Prostate gland (tissue), 2 donors: ENCODE data around the gene PHF8.

Experiments
- CTCF ChIP-seq, 4 experiments: fragments of 200-600 bp in 2 of 4; fragments of 450-650 bp in 2 of 4; sonication (generic) in 2 of 4; IDR thresholded peaks; 1 replicate in 3 of 4; 2 replicates in 1 of 4; pipeline ENCODE4 v1.5.1; 2016 to 2019; ENCODE audit warnings: antibody characterized with exemption in 4 of 4, mild to moderate bottlenecking in 2 of 4, moderate library complexity in 2 of 4
- POLR2A ChIP-seq: fragments of 450-650 bp; IDR thresholded peaks from one replicate; pipeline ENCODE4 v1.6.1; 2016; ENCODE audit warnings: antibody characterized with exemption, mild to moderate bottlenecking

- TF ChIP-seq CTCF (IDR thresholded peaks at IDR 0.05) = no peak
- no peak for TF ChIP-seq POLR2A
Measured at GRCh38 chrX:54024350-54024749, 19.9 kb downstream of the PHF8 start.
